ENCODE results near the gene CX3CL1. TPM values are rescaled to one million over a fixed set of nuclear protein-coding genes. Genes with fewer than 3 reads are reported as not detected.
A peak's percentile ranks its signal among the peaks of the same experiment; 100 is the strongest.

Gene CX3CL1
- total and polyA plus RNA-seq, 2 of the 13 experiments (the other 11 are each of a cell fraction or from before 2014, with no cell fraction given), result 57.3 to 60.8 TPM

- TF ChIP-seq ZNF574 (CRISPR knock-in tag; IDR thresholded peaks at IDR 0.05) (no peak), MTF1 (CRISPR knock-in tag; IDR thresholded peaks at IDR 0.05) (no peak), UBTF (CRISPR knock-in tag; IDR thresholded peaks at IDR 0.05) (no peak), CHD4 (IDR thresholded peaks at IDR 0.05; ENCODE audit: borderline replicate concordance, low read length) (no peak), ARID5B (CRISPR knock-in tag; IDR thresholded peaks at IDR 0.05) (peak; percentile 57; the same call in 1 of the 2 replicates), RBM22 (optimal IDR thresholded peaks at IDR 0.05; ENCODE audit: low read length) (no peak), GFI1 (CRISPR knock-in tag; IDR thresholded peaks at IDR 0.05; ENCODE audit: borderline replicate concordance) (no peak), ZNF644 (CRISPR knock-in tag; IDR thresholded peaks at IDR 0.05; ENCODE audit: low read depth) (0 out of 2 replicates have a peak, but pooled peaks have one; percentile 39), GATAD2A (CRISPR knock-in tag; IDR thresholded peaks at IDR 0.05) (peak; percentile 47; the same call in 1 of the 2 replicates), MNT (IDR thresholded peaks at IDR 0.05) (no peak), PAXIP1 (CRISPR knock-in tag; conservative IDR thresholded peaks at IDR 0.05) (peak; percentile 46), SALL1 (CRISPR knock-in tag; IDR thresholded peaks at IDR 0.05) (0 out of 2 replicates have a peak, but pooled peaks have one; percentile 10), GABPB1 (CRISPR knock-in tag; IDR thresholded peaks at IDR 0.05) (no peak), CCAR2 (optimal IDR thresholded peaks at IDR 0.05; ENCODE audit: low read depth, low read length) (no peak), ZNF235 (CRISPR knock-in tag; IDR thresholded peaks at IDR 0.05; ENCODE audit: borderline replicate concordance) (no peak)
Observed at GRCh38 chr16:57432505-57432904, 60.2 kb downstream of the CX3CL1 start (continued).

Measured in HepG2 (cell line).